Activated CD4-positive, CD25-positive, alpha-beta regulatory T cell treated with anti-CD3 and anti-CD28 coated beads, Interleukin-2, amount 50 U/mL, for 72 hours (primary cell): Measurements from ENCODE around the gene PRR18.

Source experiments
- DNase-seq: peaks from one replicate; pipeline ENCODE4 v3.0.0; 2021

PRR18 gene

DNA sequence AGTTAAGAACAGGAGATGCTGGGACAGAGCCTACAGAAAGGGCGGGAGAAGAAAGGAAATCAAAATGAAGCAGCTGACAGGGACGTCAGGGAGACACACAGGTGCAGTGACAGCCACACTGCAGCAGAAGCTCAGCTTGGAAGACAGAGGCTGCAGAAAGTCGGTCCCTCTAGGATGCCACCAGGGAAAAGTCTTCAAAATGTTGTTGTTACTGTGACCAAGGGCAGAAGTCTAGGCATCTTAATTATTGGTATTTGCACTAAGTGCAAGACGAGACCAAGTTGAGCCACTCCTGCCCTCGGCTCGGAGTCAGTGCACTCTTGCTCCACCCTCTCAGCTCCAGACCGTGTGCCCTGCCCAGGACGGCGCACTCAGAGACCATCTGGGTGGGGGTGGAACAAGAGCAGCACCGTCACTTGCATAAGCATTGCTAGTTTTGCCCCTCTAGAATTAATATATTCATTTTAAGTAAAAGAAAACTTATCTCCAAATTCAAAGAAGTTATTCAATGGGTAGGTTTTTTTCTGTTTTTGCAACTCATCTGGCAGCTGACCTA is 2.6 kb downstream of the PRR18 start:
- DNase-seq = no peak

DNA sequence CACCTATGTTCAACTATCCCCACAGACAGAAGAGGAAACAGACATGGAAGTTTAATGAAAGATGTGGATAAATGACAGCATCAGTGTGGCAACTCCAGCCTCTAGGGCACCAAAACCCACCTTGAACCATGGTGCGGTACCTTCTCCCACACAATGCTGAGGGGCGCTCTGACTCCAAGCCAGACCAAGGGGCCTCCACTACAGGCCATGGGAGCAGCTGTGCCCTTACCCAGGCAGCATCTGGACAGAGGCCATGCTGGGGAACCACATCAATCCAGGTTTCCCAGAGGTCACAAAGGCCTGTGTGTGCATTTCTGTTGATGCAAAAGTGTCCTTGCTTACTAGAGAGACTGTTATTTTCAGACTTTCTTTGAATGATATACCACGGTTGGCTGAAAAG is 4.1 kb downstream of the PRR18 start:
- no peak for DNase-seq

DNA sequence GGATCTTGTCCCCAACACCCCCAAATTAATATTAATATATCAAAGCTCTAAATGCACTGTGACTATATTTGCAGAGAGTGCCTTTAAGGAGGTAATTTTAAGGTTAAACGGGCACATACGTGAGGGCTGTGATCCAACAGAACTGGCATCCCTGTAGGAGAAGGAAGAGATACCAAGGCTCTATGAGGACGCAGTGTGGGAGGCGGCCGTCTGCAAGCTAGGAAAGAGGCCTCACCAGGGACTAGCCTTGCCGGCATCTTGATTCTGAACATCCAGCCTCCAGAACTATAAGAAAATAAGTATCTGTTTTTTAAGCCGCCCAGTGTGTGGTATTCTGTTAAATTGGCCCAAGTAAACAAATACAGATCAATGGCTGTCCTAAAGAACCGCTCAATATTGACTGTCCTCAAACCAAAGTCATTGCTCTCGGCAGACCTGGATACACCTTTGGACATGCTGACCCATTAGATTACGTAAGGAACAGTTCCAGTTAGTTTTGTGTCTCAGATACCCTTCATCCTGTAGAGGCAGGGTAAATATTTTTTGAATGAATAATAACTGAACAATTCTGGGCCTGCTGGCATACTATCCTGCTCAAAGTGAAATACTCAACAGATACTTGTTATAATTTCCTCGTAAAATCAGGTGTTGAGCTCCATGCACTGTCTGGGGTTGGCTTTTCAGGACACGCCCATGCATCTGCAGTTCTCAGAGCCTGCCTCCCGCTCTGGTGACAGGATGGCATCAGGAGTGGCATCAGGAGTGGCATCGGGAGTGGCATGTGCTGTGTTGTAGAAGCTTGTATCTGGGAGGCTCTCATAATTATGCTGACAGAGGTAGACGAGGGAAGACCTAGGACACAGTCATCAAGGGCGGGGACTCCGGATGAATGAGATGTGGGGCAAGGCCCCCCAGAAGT is 6.3 kb downstream of the PRR18 start:
- DNase-seq = no peak

DNA sequence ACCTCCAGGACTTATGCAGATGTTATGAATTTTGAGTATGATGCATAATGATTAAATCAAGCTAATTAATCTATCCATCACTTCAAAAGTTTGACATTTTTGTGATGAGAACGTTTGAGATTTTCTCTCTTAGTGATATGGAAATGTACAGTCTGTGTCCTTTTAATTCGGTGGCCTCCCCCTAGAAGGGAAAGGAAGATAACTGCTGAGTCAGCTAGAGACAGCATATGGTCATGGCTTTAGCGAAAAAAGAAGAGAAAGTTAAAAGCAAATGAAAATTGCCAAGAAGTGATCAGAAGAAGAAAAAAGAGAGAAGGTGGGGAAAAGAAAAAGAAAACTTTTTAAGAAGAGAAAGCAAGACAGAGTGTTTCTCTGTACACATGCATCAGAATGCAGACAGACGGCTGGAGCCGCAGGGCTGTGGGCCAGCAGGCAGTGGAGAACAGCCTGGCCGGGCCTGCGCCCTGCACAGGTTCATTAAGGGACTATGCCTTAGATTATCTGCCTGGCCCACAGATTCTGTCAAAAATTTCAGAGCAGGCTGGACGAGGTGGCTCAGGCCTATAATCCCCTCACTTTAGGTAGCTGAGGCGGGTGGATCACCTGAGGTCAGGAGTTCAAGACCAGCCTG is 7.7 kb downstream of the PRR18 start:
- no peak for DNase-seq

DNA sequence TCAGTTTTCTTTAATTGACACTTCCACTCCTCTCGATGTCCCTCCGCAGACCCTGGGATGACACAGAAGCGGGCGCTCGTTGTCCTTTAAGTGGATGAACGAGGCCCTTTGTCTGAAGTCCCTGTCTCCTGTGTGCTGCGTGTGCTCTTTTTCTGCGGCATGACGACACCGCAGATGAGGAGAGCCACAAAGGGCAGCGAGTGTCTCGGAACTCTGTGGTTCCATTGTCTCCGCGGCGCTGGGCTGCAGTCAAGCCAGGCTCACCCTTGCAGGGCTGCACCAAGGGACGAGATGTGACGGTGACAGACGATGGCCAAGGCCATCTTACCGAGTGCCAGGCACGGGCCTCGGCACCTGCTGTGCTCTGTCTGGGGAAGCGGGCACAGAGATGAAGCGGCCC is 10.6 kb downstream of the PRR18 start:
- no peak for DNase-seq

DNA sequence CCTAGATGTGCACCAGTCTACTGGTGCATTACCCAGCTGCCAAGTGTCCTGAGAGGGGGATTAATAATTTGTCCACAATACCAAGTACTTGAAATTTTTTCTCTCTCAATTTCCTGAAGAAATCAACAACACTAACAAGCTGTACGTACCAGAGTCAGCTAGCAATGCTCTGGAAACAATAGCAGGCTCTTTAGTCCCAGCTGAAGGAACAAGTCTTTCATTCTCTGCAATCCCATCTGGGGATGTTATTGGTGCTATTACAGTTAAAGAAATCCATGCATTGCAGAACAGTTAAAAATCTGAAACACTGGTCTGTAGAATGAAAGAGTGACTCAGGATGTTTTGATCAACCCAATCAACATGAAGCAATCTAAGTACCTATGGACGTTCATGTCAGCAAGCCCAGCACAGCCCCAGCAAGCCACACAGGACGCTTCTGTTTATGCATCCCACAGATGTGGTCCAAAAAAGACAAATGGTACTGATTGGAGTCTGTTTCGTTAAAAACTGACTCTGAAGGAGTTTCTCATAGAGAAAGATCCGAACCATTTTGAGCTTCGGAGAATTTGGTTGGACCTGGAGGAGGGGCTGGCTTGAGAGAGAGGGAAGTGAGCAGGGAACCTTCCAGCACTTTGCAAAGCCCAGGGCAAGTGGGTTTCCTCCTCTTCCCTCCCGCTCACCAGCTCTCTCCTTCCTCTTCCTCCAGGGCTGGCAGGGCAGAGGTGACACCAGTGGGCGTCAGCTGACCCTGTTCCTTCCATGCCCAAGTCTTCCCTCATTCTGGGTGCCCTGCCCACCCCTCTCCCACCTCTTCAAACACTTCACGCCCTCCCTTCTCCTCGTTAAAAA is 11.9 kb downstream of the PRR18 start:
- no peak for DNase-seq

DNA sequence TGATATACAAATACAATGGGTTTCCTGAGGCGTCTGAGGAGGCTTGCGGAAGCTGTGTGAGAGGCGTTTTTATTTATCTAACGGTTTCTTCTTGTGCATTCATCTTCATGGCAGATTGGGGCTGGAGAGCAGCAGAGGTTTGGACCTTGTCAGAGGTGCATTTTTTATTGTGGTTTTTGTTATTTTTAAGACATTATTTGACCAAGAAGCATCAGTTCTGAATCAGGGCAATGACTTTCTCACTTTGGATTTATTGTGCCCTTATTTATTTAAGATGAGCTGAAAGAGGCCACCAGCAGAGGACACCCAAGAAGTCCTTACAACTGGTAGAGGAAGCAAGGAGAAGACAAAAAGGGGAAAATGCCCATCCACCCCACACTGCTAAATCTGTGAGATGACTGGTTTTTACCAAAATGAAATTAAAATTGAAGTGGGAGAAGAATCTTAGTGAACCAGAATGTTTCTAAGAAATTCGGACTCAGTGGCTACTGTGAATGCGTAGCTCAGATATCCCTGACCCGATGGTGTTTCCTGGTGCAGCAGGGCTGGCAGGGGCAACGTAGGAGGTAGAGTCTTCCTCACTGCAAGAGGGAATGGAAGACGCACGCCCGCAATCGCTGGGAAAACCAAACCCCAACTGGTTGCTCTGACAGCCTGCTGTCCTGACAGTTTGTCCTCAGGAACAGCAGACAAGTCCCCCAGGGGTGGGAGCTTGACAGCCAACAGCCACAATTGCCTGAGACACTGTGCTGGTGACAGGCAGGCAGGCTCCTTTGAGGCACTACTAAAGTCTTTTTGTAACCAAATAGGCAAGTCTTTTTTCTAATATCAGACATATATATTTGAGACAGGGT is 14.2 kb downstream of the PRR18 start:
- DNase-seq = no peak

DNA sequence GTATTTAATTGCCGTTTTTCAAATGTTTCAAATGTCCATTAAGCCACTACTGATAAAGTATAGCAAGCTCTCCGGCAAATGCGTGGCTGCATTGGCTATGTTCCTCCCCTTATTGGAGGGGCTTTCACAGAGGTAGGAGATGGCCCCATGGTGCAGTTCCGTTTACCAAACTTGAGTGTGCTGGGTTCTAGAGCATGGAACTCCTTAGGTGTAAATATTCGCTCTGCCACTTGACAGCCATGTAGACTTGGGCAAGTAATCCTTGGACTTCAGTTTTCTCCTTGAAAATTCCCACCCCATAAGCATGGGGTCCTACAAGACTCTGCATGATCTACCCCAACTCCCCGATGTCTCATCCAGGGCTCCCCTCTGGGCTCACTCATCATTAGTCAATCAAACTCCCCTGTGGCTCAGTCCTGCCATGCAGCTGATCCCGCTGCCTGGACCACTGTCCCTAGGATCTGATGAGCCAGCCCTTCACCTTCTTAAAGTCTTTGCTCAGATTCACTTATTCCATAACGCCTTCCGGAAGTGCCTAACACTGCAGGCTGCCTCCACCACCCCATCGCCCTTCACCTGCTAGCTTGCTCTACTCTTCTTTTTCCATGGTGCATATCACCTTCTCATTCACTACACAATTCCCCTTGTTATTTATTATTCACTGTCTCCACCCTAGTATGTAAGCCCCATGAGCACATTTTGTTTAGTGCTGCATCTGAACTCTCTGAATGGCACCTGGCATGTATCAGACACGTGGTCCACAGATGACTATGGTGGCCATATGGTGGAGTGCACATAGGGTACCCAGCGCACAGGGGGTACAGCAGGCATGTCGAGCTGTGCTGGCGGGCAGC is 18.8 kb downstream of the PRR18 start:
- DNase-seq = no peak

DNA sequence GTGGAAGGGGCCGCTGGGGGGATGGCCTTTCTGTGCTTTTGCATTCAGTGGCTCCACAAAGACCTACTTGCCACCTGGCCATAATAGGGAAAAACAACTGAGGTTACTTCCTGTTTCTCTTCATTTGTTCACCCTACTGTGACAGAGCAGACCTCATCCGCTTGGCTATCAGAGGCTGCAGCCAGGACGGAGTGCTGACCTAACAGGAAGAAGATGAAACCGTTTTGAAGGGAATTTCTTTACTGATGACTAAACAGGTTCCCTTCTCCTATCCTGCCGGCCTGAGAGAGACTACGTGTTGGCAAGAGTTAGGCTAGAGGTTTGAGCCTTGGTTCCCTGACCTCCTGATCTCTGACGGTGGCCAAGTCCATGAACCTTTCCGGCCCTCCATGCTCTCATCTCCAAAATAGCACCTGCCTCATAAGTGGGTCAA is 21.3 kb downstream of the PRR18 start:
- DNase-seq = no peak

DNA sequence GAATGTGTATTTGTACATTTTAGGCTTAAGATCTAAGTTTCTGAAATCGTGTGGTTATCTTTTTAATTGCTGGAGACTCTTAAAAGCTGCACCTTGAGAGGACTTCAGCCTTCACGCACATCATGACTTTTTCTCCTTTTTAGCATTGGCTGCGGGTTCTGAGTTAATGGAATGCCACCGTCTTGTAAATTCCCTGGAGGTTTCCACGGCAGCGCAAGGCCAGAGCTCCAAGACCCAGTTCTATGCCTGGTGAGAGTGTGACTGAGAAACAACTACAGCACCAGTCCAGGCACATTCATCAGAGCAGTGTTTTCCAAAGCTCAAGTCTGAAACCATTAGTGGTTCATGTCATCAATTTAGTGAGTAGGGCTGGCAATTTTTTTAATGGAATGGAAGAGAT is 23.0 kb downstream of the PRR18 start:
- DNase-seq = no peak

DNA sequence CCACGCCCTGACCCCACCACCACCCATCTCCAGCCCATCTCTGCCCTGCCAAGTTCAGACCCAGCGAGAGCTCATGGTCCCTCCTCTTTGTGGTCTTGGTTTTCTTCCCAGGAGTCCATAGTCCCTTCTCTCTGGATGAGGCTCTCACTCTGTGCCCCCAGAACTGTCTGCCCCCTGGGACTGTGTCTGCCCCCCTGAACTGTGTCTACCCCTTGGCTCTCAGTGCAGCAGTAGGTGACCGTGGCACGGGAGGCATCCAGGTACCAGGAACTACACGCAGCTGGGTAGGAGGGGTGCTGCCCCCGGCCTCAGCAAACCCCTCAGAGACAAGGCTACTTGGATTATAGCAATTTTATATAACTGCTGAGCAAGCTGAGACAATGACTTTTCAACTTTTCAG is 23.6 kb downstream of the PRR18 start:
- DNase-seq = no peak

DNA sequence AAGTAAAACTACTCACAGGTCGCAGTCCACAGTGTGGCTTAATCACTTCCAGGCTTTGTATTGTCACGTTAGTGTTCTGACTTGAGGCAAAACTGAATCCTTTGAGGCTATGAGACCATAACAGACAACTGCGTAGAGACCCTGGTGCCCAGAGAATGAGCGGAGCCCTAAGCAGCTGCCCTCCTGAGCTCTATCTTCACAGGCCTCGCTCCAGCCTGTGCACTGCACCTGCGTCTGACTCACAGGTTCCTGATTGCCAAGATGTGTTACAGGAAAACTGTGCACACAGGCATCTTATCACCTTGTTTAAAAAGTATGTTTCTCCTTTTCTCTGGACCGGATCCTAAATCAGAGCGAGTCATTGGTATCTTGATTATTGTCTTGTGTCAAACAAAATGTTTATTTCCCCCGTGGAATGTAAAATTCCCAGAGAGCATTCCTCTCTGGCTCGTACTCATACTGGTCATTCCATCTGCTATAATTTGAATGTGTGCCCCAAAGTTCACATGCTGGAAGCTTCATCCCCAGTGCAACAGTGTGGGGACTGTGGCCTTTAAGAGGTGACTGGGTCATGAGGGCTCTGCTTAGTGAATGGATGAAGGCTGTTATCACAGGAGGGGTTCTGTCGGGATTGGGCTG is 25.7 kb downstream of the PRR18 start:
- no peak for DNase-seq

DNA sequence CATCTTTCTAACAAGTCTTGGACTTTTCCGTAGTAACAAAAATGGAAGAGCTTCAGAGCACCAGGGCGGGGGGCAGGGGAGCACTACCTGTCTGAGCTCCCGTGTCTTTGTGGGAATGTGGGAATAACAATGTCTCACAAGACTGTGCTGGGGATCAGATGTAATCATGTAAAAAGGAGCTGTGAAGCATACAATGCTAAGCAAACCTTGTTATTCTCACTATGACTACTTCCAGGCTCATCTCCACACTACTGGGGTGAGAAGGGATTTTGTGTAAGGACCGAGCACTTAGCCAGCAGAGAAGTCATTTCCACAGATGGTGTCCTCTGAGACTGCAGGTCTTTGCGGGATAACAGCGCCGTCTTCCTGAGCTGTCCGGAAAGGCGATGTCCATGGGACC is 27.1 kb downstream of the PRR18 start:
- no peak for DNase-seq

DNA sequence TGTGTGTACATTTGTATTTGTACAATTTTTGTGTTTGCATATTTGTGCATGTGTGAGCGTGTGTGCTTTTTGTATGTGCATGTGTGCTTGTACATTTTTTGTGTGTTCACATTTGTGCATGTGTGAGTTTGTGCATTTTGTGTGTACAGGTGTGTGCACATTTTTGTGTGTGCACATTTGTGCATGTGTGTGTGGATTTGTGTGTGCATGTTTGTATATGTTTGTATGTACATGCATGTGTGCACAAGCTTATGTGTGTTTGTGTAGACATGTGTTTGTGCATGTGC is 28.9 kb downstream of the PRR18 start:
- DNase-seq = no peak

DNA sequence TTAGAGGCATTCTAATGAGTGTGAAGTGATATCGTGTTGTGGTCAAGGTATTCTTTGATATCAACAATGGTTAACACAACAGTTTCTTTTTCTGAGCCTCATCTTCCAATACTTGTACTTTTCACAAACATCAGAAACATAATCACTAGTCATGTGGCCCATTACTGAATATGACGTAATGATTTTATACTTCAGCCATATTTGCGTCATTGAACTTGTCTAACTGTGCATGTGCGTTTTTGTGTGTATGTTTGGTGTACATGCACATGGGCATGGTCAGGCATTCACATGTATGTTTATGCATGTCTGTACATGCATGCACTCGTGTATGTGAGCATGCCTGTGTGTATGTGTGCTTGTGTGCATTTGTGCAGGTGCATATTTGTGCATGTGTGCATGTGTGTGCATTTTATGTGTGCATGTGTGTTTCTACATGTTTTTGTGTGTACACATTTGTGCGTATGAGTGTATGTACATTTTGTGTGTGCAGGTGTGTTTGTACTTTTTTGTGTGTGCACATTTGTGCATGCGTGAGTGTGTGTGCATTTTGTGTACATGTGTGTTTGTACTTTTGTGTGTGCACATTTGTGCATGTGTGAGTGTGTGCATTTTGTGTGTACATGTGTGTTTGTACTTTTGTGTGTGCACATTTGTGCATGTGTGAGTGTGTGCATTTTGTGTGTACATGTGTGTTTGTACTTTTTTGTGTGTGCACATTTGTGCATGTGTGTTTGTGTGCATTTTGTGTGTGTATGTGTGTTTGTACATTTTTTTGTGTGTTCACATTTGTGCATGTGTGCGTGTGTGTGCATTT is 29.4 kb downstream of the PRR18 start:
- no peak for DNase-seq

DNA sequence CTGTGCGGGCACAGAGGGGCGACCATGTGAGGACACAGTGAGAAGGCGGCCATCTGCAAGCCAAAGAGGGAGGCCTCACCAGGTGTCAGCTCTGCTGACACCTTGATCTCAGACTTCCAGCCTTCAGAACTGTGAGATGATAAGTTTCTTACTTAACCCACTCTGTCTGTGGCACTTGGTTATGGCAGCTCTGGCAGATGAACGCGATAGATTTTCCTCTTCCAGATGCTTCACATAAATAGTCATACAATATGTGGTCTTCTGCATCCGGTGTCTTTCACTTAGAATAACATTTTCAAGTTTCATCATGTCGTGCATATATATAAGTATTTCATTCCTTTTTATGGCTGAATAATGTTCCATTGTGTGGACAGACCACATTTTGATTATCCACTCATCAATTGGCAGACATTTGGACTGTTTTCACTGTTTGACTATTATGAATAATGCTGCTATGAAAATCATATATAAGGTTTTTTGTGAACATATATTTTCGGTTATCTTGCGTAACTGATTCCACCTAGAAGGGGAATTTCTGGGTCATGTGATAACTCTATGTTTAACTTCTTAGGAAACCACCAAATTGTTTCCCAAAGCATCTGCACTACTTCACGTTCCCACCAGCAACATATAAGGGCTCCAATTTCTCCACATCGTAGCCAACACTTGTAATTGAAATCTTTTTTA is 30.2 kb downstream of the PRR18 start:
- no peak for DNase-seq

DNA sequence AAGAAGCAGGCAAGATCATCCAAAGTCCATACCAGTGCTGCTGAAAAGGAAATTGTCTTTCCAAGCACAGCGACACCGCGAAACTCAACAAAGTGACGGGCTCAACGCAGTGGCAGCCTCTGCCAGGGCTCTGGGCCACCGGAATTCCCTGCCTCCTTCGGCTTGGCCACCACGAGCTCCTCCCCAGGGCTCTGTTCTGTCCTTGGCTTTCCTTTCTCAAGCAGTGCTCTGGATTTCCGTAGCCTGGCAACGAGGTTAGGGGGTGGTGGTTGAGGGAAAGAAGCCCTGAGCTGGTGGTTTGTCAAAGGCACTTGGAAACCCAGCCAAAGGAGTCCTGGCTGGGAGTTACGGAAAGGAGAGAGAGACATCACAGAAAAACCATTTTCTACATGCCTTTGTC is 31.2 kb downstream of the PRR18 start:
- no peak for DNase-seq

DNA sequence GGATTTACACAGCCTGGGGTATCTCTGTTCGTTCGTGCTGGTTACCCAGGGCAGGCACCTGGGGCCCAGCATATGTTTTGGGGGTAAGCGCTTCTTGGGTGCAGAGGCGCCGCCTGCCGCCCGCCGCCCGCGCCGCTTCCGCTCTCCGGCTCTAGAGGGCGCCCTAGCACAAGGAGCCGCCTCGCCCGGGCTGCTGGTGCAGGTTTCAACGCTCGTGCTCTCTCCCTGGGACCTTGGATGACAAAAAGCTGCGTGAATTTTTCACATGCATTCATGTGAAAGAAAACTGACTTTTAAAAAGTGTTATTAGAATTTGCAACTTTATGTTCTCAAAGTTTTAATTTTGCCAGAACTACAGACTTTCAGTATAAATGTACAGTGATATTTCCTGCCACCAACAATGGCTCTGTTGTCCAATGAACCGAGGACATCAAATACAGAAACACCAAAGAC is 32.5 kb downstream of the PRR18 start:
- peak; percentile 90 for DNase-seq

DNA sequence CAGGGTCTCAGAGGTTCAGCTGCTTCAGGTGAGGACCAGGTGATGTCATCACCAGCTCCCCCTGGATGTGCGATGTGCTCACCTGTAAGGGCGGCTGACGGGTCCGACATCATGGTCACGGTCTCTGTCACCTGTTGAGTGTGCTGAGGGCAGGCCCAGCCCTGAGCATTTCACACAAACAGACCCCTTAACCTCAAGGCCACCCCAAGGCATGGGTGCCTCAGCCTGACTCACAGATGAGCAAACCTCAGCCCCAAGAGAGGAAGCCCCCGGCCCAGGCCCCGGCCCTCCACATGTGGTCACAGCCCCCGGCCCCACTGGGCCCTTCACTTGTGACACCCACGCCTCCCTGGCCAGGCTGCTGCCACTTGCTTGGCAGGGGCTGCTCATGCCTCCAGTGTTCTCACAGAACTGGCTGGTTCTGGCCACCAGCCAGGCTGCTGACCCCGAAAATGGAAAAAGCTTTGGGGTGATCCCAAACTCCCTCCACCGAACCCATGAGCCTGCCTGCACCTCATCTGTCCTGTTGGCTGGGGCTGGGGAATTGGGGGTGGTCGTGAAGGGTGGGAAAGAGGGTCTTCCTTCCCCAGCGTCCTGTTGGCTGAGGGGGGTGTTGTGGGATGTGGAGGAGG is 33.3 kb downstream of the PRR18 start:
- no peak for DNase-seq
